HG02610 (cell line): ENCODE data around the gene PDCL3.

ENCODE experiments used
- ATAC-seq: cut with Tn5 transposase; IDR thresholded peaks from one replicate; pipeline ENCODE4 v1.9.1; 2021; ENCODE audit warnings: mild to moderate bottlenecking, moderate library complexity; ENCODE audit not compliant: unreplicated experiment

Gene PDCL3

DNA sequence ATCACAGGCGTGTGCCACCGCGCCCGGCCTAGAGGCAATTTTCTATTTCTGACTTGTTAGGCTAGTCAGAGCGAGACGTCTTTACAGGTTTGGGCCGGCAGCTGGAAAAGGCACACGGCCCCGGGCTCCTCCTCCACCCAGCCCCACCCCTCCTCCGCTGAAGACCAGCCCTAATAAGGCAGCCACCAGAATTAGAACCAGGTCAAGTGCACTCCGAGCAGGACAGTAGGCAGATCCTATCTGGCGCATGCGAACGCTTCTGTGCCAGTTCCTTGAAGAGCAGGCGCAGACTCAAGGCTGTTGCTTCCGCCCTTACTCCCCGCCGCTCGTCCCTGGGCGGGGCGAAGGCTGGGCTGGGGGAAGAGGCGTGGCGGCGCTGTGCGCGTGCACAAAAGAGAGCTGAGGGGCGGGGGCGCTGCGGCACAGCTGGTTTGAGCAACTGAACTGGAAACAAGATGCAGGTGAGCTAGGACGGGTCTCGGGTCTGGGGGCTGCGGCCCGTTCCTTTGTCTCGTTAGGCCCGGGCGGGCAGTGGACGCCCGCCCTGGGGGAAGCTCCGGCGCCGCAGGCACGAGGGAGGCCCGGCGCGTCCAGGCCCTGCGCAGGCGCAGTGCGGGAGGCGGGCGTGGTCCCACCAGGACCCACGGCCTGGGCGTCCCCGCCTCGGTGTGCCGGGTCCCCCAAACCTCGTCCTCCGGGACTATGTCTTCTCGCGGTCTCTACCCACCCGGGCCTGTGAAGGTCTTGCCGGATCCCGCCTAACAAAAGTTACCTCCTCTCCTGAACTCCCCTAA lies at the start of gene PDCL3:
Gene PDCL3 (plus strand): TSS at position 381 of the 794 bp plus-strand sequence. CDS start 75 bp downstream, at position 456.
- ATAC-seq: peak; percentile 96

DNA sequence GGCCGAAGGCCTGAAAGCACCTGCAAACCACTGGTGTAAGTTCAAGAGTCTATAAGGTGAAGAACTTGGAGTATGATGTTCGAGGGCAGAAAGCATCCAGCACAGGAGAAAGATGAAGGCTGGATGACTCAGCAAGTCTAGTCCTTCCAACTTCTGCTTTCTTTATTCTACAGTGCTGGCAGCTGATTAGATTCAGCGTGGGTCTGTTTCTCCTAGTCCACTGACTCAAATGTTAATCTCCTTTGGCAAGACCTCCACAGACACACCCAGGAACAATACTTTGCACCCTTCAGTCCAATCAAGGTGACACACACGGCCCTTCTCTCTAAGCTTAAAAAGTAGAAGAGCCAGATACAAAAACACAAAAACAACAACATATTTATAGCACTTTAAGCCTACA lies 49.1 kb upstream of the PDCL3 start:
- no peak for ATAC-seq

DNA sequence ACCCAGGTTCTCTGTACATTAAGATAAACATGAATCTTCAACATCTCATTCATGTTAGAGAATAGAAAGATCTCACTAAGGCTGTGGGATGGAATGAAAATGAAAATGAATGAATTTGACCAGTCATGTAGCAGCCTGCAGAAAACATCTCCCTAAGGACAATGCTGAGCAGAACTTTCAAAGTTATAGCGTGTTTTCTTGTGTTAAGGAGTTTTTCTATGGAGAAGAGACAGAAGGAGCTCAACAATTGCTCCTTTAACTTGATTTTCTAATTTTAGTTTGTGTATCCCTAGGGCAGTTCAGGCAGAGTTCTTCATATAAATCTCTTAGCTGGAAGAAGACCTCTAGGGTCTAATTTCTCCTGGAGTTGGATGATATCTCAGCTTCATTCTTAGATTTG lies 45.2 kb upstream of the PDCL3 start:
- no peak for ATAC-seq

DNA sequence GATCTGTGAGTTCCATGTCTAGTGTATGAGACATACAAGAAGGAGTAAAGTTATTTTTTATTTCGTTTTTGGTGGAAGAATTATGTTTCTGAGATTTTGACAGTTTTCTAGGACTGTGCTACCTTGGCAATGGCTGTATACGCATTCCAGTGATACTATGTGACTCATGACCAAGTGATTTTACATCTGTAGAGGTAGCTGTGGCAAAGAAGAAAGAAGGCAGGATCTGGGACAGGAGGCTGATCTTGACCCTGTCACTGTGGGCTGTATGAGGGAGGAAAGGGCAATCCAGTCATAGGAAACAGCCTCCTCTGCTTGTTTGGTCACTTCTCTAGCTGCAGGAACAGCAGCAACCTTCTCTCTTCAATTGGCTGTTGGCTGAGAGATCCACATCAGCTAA lies 44.0 kb upstream of the PDCL3 start:
- ATAC-seq: no peak

DNA sequence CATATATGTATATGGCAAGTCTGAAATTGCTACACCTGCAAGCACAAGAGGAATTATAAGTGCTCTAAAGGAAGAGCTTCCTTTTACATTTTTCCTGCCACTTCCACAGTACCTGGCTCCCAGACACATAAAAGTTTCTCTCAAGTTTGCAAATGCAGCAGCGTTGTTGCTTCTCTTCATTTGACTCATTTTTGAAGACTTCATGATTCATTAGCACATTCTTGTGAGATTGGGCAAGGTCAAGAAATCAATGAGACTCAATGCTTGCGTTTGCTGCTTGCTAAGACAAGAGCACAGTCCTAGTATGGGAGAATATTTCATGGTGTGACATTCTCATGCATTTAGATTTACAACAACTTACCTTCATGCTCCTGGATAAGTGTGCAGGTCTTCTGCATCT lies 42.6 kb upstream of the PDCL3 start:
- ATAC-seq: no peak

DNA sequence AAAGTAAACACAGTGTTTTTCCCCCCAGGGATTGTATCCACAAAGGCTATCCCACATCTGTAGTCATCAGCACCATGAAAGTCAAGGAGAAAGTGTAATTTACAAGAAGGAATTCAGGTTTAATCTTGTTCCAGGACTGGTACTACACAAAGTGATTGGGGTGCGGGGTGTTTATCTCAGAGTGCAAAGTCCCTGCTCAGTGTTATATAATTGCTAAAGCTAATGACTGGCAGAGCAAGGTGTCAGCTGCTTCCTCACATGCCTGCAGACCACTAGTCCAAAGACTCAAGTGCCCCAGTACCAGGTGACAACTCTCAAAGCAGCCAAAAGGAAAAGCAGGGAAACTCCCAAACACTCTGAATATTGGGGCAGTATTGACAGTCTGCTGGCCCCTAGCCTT lies 40.4 kb upstream of the PDCL3 start:
- ATAC-seq: no peak

DNA sequence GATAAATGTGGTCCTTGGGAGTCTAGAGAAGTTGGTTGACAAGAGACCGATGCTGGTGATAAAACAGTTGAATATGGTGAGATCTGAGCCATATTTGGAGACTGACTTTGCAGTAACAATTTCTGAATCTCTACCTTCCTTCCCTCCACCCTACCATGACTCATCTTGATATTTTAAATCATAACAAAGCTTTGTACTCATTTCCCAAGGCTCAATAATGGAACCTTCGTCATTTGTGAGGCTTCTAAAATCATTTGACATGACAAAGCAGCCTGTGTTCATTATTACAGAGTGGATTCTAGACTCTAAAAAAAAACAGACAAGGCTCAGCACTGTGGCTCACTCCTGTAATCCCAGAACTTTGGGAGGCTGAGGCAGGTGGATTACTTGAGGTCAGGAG lies 38.5 kb upstream of the PDCL3 start:
- no peak for ATAC-seq

DNA sequence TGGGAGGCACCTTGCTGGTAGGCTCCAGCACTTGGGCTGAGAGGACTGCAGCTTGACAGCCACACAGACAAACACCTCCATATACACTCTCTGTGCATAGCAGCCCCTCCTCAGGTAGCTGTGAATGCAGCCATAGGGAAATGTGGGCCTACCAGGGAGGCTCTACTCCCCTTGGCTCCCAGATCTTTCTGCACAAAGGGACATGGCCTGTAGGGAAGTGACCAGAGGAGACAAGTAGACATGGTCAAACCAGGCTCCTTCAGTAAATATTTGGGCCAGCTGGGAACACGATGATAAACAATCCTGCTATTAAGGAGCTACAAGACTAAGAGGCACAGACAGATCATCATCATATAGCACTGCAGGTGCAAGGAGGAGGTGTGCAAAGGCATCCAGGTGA lies 35.9 kb upstream of the PDCL3 start:
- no peak for ATAC-seq

DNA sequence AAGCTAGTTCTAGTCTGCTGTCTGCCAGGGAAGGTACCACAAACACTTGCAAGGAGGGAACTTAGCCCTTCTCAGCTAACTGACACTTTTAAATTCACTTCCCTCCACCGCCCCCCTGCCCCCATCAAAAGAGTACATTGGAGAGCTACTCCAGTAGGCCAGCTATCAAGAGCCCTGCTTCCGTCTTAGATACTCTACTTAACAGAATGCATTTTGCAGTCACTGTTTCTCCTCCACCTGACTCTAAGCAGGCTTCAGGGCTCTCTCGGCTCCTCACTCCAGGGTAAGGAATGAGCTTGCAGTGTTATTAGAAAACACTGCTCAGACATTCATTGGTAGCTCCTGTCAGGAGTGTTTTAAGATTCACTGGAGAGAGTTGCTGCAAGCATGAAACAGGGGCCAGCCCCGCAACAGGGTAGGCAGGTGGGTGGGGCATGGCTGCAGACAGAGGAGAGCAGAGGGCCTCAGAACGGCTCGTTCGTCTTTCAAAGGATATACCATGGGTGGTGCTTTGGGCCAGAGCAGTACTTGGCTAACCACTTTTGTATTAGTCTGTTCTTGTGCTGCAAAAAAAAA lies 35.3 kb upstream of the PDCL3 start:
- ATAC-seq: no peak

DNA sequence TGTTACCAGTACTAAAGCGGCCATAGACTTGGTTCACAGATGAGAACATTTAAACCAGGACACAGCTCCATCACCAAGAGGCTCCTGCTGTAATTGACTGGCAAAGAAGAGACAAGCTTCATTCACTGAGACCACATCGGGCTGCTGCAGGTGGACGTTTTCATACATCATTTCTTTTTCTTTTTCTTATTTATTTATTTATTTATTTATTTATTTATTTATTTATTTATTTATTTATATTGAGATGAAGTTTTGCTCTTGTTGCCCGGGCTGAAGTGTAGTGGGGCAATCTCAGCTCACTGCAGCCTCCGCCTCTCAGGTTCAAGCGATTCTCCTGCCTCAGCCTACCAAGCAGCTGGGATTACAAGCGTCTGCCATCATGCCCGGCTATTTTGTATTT lies 33.6 kb upstream of the PDCL3 start:
- no peak for ATAC-seq

DNA sequence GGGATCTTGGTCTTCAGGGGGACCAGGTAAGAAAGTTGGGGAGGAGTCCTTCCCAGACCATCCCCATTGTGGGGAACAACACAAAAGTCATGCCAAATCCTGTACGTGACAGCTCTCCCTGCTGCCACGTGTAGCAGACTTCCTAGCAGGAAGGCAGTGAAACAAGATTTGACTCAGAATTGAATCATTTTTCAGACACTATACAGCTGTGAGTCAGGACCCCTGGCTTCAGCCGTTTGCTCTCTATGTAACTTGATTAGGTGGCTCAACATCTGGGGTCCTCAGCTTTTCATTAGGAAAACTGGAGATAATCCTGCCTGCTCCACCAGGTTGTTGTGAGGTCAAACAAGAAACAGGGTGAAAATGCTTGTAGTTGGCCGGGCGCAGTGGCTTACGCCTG lies 32.9 kb upstream of the PDCL3 start:
- no peak for ATAC-seq

DNA sequence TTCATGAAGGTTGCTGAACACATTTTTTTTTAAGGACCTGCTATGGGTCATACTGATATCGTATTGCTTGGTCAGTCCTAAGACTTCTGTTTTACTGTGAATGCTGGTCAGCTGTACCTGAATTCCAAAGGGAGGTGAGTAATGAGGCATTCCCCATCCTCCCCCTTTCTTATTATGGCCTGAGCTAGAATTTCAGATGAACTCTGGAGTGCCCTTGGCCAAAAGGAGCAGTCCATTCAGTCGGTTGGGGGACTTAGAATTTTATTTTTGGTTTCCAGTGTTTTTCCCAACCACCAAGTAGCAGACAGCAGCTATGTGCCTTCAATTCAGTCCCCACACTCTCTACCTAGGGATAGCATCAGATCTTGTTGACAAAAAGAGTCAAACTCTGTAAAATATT lies 26.9 kb upstream of the PDCL3 start:
- no peak for ATAC-seq

DNA sequence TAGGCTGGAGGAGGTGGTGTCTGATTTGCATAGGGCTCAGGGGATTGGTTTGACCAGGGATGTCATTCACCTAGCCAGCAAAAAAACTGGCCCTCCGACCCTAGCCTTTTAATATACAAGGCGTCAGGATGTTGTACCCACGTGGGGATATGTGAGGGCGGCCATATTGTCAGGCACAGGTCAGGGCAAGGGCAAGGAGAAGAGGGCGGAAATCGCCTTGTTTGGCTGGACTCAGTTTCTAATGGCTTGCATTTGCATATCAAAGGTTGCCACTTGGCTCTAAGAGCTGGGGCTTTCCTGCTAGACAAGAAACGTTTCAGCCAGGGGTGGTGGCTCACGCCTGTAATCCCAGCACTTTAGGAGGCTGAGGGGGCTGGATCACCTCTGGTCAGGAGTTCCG lies 24.9 kb upstream of the PDCL3 start:
- ATAC-seq: no peak

DNA sequence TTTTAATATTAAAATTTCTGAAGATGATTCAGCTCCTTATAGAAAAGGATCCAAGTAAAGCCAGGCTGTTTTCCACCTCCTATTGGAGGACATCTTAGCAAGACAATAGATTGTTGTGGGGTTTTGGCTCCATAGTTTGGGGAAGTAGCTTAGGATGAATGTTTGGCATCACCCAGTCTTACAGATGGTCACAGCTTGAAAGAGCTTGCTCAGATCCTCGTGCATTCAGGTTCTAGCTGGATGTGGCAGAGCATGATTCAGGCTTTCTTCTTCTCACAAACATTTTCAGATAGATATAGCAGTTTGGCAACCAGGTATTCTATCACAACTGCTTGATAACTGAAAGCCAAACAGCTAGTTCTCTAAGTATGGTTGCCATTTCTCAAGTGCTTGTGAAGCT lies 23.6 kb upstream of the PDCL3 start:
- no peak for ATAC-seq

DNA sequence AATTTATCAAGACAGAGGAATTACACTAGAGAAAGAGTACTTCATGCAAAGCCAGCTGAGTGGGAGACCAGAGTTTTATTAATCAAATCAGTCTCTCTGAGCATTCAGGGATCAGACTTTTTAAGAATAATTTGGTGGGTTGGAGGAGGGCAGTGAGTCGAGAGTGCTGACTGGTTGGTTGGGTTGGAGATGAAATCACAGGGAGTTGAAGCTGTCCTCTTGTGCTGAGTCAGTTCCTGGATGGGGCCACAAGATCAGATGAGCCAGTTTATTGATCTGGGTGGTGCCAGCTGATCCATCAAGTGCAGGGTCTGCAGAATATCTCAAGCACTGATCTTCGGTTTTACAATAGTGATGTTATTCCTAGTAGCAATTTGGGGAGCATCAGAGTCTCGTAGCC lies 21.4 kb upstream of the PDCL3 start:
- no peak for ATAC-seq

DNA sequence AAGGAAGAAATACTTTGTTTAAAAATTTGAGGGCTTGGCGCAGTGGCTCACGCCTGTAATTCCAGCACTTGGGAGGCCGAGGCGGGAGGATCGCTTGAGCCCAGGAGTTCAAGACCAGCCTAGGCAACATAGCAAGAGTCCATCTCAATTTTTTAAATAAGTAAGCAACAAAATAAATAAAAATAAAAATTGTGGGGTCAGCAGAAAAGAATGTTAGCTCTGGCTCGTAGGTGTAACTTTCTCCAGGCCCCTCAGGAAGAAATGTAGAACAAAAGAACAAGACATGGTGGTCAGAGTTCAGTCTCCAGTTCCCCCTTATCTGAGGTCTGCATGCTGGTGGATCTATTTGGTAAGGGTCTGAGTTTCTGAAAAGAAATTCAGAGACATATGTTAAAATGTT lies 20.4 kb upstream of the PDCL3 start:
- no peak for ATAC-seq

DNA sequence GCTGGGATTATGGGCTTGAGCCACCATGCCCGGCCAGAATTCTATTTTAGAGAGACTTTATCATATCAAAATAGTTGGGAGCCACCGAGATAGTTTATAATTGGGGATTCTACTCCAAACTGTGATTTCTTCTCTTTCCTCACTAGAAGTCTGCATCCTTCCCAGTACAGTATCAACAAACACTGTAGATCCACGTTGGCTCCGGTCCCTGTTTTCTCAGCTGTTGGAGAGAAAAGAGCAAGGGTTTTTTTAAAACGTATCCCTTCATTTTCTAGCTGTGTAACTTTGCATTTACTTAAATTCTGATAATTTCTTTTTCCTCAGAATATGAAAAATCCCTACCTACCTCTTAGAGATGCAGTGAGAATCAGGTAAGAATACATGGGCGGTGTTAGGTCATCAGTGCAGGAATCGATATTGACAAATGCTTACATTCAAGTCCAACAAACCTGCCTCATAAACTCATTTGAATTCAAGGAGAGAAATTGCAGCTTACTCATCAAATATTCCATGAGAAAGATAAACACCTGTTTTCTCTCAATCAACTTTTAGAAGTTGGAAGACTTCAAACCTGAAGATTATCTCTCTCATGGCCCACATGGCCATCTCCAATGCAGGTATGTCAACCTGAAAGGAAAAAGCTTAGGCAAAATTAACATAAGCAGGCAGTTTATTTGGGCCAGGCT lies 17.7 kb upstream of the PDCL3 start:
- ATAC-seq: no peak

DNA sequence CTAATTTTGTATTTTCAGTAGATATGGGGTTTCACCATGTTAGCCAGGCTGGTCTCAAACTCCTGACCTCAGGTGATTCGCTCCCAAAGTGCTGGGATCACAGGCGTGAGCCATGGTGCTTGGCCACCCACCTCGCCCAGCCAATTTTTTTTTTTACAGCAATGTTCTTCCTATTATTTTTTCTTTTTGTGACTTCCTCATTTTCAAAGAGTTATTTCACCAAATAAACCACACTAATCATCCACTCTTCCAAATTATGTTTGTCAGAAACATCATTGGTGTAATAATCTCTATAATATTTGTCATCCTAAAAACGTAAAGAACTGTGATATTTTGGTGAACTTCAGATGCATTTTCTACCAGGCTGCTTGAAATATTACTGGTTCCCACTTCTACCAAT lies 16.3 kb upstream of the PDCL3 start:
- no peak for ATAC-seq

DNA sequence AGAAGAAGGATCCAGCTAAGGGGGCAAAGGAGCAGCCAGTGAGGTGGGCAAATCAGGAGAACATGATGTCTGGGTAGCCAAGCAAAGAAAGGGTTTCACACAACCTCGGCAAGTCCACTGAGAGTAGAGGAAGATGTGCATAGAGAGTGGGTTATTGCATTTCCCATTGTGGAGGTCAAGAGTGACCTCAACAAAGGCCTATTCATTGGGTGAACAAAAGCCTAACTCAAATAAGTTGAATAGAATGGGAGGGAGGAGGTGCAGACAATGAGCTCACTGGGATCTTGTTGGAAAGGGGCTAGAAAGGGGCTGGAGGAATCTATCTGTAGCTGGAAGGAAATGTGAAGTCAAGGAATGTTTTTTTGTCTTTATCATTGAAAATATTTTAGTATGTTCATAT lies 14.0 kb upstream of the PDCL3 start:
- no peak for ATAC-seq

DNA sequence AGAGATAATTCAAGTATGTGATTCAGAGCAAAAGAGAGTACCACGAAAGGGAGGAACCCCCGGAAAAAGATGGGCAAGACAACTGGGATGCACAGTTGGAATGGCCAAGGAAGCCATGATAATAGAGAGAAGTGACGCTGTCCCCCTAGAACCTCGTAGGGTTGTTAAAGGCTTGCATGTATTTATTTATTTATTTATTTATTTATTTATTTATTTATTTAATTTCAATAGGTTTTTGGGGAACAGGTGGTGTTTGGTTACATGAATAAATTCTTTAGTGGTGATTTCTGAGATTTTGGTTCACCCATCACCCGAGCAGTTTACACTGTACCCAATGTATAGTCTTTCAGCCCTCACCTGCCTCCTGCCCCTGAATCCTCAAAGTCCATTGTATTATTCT lies 11.5 kb upstream of the PDCL3 start:
- no peak for ATAC-seq

DNA sequence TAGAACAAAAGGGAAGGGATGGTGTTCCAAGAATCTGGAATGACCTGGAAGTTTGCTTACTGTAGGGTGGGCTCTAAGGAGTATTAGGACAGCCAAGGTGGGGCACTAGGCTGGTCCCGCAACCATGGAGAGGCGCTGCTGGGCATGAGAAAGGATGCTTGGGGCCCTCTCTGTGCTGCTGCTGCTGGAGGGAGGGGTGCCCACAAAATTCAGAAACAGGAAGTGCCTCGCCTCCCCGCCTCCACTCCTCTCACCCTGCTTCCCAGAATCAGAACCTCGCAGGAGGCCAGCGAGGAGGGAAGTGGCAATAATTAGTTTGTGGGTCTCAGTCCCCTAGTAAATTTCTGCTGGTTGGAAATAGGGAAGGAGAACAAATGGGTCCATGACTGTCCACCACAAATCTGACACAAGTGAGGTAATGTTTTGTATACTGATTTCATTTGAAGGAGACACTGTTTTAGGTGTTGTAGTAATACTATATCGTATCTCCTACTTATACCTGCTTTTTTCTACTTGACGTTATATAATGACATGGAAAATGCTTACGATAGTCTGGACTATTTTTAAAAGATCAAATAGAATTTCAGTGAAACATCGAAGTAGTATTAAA lies 7.9 kb upstream of the PDCL3 start:
- no peak for ATAC-seq

DNA sequence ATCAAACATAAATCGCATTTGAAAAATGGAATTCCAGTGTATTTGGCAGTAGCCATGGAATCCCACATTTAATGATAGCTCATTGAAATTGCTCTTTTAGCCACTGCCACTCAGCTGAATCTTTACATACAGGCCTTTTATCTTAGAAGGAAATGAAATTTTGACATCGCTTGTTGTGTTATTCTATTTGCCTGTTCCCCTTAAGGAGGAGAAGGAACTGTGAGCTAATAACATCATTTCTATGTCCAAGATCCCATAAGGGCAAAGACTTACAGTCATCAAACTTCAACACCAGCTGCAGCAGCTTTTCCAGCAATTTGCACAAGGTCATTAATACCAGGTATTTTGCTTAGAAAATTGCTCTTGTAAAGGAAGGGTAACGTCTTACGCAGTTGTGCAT lies 6.0 kb upstream of the PDCL3 start:
- ATAC-seq: no peak
